HG03064 (cell line): ENCODE results near the gene NFIB.

ENCODE experiments used
- ATAC-seq: cut with Tn5 transposase; IDR thresholded peaks from one replicate; pipeline ENCODE4 v1.9.1; 2021; ENCODE audit warnings: low read depth; ENCODE audit not compliant: unreplicated experiment

The NFIB gene

DNA sequence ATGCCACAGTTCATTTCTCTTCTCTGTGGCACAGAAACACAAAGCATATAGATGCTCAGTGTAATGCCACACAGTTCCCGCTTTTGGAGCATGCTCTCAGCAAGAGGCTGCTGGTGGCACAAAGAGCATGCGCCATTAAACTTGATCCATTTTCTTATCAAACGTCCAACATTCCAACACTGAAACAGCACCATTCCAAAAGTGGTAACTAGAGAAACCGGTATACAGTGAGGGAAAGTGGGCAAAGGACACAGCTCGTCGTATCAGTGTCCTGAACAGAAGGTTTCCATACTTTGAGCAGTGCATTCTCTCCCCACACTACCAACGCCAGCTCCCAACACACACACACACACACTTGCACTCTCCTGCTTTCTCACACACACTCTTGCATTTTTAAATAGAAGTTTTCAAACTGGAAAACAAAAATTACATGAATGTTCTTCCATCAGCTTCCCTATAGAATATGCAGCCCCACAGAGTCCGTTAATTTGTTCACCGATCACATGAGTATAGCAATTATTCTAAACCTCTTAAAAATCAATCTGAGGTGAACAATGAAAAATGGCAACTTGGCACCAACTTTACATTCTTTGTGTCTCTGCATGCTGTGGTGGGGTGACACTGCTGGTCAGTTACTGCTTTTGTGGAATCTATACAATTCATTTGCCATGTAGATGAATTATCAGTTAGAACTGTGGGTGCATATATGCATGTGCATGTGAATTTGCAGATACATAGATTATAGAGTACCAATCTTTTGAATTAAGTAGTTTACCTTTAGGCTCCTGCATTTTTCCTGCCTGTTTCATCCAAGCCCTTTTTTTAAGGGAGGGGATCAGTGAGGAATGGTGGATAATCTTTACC is 5.7 kb downstream of the NFIB start:
- no peak for ATAC-seq

DNA sequence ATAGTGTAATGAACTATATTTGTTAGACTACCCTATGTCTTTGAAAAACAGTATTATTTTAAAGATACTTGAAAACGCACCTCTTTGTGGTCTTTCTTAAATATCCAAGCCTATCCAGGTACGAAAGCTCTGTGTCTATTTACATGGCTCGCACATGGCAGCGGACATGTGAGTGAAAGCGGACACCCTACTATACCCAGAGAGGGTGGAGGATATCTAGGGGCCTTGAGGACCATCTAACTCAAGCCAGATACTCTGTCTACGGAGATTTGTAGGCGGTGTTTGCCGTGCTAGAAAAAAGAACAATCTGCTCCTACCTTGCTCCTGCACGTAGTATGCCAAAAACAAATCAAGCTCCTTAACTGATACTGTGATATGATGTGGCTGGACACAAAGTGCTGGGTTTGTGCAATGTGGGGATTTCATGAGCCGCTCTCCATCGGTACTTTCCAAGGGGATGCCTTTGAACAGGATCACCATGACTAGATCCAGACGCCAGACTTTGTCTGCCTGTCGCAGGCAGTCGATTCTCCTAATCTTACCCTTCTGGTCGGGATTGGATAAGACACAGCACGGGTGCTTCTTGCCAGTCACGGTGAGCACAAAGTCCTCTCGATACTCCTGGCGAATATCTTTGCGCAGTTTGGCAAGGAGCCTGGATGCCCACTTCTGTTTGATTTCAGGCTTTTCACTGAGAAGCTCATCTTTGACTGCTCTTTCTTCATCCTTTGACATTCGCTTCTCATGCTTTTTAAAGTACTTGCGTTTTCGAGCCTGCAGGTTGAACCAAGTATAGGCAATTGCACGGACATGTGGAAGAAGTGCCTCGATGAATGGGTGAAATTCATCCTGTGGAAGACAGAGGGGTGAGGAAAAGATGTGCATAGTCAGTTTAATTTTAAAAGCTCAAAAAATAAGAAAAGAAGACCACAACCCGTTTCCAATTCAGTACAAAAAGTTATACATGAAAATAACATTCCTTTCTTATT is 7.0 kb downstream of the NFIB start:
- no peak for ATAC-seq

DNA sequence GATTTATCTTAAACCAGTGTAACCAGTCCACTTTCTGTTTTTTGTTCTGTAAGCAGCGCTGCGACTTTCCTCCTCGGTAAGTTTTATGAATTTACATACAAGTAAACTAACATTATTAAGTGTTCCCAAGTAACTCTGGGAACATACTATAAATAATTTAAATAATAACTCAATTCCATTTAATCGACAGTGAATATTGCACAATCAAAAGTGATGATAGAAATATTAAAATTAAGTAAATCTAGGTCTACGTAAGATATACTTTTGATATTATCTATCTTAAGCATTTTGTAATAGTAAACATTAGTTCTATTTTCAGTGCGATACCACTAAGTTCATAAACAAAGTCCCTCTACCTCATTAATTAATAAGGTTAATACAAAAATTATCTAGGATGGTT is 7.8 kb downstream of the NFIB start:
- no peak for ATAC-seq

DNA sequence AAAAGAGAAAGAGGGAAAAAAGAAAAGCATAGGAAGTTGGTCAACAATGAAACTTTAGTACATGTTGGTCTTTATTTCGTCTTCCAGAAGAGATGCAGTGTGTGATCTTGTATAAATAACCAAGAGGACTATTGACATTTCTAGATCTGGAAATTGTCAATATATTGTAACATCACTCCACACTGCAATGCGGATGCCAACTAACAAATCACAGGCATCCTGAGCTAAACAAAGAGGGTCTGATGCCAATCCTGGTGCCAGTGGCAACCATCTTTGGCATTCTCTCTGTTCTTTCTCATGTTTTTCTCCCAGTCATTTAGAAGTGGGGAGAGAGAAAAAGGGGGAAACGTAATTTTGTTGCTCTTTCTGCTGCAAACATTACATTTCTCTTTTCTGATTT is 9.7 kb downstream of the NFIB start:
- ATAC-seq = no peak

DNA sequence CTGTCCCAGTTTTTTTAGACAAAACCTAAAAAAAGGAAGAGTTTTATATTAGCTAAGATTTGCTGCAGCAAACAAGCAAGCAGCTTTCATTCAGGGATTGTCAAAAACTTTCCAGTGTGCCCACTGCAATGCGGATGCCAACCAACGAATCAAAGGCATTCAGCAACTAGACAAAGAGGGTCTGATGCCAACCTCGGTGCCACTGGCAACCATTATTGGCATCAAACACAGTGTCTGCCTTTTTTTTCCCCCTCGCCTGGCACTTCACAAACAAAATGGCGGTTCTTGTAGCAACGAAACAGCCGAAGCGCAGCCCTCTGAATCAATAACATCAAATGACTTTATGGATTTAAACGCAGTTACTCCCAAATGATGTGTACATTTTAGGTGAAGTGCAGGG is 10.4 kb downstream of the NFIB start:
- ATAC-seq = no peak

DNA sequence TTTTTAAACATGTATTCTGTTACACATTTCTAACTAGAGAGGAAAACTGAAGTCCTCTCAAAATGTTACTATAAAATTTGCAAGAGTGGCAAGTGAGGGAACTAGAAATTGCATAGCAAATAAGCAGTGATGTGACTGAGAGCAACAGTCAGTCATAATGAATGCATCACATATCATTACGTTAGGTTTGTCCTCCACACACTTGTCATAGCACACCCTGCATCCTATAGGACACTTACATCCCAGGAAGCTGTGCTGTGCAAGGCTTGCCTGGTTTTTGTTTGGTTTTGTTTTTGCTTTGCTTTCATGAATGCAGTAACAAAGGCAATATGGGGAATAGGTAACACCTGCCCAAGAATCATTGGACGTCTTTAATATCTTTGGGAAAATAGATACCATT is 10.8 kb downstream of the NFIB start:
- ATAC-seq = no peak

DNA sequence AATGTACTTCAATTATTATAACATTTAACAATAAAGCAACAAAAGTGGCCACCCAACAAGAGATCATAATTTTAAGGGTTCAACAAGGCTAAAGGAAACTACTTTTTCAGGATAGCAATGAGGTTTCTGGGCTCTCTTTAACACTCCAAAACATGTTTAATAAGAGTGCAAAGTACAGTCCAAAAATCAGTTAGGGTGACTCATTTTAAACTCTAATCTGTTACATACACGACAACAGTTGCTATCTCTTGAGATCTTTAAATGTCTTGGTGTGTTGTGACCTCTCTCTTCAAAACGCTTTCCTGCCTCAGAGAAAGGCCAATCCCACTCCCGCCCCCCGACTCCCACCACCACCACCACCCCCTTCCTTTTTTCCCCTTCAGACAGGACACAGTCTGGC is 11.5 kb downstream of the NFIB start:
- no peak for ATAC-seq

DNA sequence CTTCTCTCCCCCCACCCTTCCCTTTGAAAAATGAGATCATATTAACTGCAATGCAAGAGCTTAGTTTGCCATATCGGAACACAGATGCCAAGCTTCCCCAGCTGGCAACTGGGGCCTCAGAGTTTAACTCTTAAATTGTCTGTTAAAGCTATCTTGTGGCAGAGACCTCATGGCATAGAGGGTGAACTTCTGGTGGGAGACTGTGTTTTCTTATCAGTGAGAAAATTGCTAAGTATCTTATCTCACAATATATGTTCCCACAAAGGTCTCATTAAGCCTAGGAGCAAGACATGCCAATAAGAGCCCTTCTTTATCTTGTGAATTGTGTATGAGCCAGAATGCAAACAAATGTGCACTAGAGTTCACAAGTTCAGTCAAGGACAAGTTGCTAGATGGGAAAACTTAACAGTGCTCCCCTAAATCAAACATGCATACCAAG is 12.3 kb downstream of the NFIB start:
- no peak for ATAC-seq

DNA sequence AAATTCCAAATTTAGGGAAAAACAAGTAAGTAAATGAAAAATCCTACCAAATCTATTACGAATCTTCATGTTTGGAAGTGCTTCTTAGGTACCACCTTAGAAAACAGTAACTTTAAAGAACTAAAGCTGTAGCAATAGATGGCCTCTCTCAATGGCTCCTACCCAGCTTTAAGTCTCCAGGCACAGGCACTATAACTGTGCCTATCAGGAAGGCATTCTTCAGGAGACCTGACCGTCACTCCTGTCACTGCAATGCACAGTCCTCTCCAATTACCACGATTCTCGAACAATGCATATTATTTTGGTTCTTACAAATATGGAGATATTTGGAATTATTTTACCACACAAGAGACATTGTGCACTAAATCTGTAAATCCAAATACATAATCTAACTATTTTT is 12.9 kb downstream of the NFIB start:
- no peak for ATAC-seq

DNA sequence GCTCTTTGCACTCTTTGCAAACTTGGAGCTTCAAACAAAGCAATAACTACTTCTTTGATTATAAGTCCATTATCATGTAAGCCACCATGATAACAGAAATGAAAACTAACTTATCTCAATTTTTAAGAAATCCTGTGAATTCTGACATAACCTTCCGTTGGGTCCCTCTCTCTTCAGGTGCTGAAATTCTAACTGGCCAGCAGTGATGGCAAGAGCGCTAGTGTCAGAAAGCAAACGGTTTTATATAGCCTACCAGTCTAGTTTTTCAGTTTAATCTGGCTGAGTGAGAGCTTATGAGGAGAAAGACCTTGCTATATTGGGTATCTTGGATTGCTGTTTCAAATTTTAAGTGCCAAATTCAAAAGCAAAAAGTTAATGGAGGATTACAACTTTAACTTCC is 13.4 kb downstream of the NFIB start:
- no peak for ATAC-seq

DNA sequence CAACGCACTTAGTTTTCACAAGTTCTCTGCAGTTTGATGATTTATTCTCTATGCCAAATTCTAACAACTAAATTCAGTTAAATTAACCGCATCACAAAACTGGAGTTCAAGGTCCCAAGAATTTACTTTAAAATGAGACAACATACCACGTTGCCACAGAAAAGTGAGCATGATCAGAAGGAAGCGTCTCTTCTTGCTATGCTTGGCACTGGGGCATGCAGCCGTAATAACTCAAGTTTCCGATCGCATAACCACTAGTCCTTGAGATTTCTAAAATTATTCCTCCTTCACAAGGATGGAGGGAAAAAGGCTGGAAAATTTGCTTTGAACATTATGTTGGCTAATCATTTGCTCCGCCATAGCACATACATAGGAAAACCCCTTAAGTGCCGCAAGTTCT is 13.9 kb downstream of the NFIB start:
- ATAC-seq = no peak

DNA sequence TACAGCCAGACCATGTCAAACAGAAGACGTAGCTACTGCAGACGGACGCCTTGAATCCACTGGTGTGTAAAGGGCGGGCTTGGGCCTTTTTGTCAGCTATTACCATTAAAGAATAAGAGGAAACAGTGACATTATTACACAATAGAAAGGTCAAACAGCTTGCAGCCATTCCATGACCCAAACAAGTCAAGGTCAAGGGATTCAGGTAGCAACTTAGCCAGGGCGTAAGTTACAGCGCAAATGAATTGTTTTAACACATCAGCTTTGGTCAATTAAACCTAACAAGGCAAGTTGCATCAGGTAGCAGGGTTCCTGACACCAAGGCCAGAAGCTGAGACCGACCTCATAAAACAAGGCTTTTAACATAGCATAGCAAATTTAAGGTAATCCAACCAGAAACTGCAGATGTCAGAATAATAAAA is 15.3 kb downstream of the NFIB start:
- no peak for ATAC-seq

DNA sequence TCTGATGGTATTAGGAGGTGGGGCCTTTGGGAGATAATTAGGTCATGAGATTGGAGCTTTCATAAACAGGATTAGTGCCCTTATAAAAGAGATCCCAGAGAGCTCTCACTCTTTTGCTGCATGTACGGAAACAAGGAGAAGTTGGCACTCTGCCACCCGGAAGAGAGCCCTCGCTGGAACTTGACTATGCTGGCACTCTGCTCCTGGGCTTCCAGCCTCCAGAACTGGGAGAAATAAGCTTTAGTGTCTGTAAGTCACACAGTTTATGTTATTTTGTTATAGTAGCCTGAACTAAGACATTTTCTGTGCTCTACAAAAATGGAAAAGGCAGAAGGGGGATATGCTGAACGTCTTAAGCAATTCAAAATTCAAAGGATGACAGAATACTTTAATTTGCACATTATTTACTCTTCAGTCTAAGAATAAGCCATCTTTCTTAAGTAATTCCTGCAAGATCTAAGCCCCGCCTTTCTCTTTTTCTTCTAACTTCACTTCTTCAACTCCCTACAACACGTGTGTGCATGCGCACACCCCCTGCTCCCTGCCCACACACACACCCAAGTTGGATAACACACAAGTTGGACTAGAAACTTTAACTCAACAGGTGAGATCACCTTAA is 17.3 kb downstream of the NFIB start:
- no peak for ATAC-seq

DNA sequence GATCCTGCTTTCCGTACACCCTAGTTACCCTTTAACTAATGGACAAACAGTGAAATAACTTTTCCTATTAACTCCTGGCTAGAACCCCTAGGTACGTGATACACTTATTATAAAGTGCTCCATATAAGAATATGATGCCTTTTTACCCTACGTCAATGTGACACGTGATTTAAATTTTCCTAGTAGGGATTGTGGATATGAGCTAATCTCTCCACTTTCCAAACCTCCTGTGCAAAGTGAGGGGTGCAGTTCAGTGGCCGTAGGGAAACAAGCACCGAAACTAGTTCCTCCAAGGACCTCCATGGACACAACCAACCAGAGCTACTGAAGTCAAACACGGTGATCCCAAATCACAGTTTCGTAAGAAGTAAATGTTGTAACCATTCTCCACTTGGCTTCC is 19.3 kb downstream of the NFIB start:
- ATAC-seq = no peak

DNA sequence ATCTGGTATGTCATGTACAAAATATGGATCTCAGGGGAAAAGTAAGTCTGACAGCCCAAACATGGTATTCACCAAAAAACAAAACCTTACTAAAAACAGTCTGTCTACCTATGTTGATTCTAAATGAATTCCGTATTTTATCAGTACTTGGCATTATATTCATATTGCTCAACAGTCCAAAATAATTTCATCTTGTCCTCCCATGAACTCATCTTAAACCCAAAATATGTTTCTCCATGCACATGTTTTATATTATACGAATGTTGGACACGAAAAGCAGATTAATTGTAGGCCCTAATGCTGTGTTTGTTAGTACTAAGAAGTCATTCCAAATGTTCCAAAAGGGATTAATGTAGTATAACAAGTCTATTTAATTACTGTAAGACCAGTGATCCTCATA is 20.1 kb downstream of the NFIB start:
- no peak for ATAC-seq

DNA sequence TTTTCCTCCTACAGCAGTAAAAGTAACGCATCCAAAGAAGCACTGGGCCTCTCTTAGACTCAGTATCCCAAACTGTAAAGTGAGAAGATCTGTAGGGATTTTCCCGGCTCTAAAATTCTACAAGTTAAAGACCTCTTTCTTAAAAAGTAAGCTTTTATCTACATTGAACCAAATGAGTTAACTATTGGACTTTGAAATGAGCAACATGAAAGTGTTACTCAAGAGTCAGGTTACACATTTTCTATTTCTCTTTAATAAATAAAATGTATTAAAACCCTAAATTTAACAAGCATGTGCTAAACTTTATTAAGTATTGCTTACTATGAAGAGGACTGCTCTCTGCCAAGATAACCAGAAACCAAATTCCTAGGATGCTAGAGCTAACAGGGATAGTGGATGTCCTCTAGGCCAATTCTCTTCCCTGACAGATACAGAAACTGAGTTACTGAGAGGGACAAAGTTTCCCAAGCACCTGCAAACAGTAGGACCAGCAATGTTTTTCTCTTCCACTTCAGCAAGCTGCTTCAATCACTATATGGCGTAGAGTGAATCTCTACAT is 21.7 kb downstream of the NFIB start:
- ATAC-seq = no peak

DNA sequence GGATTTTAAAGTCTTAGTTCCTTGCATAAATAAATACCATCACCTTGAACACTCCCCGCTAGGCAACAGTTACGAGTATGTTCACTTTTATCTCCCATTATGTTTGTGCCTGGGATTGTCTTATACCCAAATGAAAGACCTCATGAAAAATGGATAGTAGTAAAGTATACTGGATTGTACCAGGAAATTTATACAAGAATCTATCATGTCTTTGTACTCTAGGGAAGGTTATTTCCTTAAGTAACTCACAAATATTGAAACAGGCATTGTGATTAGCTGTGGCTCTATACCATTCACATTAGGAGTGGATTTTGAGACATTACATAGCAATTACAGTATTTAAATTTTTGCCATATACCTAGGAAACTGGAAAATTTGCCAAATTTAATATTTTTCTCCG is 24.0 kb downstream of the NFIB start:
- ATAC-seq = no peak

DNA sequence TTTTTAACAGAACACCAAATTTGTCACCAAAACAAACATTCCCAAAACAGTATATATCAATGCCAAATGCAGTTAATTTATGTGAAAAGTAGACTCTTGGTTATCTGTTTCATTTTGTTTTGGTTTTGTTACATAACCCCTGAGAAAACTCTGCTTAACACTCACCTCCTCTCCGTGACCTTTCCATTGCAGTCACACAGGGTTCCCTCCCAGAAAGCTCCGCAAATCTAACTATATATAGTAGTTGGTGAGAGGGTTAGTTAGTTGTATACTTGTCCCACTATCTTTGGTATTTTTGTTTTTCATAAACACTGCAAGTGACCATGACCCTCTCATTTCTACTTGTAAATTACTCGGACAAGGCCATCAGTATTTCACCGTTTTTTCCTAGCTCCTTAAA is 25.5 kb downstream of the NFIB start:
- no peak for ATAC-seq

DNA sequence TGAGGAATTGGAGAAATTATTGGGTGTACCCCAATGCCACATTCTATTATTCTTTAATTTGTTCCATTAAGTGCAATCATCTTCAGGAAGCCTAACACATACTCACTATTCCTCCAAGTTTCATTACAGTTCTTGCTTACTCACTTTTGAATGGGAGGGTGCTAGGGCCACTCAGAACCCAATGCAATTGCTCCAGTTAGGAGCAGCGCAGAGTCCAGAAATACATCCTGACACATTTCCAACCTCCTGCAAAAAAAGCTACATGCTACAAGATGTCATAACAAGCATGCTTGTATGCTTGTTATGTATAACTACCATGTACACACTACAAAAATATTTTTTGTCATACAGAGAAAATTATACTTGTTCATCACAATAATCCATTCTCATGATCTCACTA is 27.8 kb downstream of the NFIB start:
- no peak for ATAC-seq

DNA sequence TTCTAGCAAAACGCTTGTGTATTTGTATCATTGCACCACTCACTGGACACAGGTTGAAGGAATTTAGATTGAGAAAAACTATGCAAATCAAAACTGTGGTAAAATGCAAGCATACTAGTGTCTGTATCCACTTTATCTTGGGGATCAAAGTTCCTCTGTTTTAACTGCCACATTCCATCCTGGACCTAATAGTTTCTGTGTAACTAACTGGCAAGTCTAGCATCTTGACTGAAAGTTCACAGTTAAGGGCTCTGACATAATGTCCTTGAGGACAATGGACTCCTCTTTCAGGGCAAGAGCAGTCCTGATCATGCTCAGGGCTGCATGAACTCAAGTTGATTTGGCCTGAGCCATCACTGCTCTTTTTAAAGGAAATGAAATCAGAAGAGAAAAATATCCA is 30.7 kb downstream of the NFIB start:
- no peak for ATAC-seq

DNA sequence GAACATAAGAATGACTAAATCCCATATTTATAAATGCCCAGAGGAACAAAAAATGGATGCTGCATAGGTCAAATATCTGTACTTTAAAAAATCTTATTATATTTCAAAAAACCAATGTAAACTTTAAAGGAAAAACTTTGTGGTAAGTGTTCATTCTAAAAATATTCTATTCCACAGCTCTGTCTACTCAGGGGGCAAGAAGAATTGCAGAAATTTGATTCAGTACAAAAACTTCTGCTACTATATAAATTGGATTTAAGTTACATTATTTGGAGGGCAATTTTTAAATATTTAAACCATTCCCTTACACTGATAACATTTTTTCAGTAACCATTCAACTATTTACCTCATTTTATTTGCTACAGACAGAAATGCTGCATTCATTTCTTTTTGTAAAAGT is 32.1 kb downstream of the NFIB start:
- no peak for ATAC-seq
